Measurements from ENCODE around the gene RARRES2. TPM values are rescaled to one million over a fixed set of nuclear protein-coding genes. Genes with fewer than 3 reads are reported as not detected.
"Not testable (repeated sequence)": the region's sequence is repeated elsewhere in the genome, so short reads cannot be mapped to it uniquely, and the experiment has no call there.

The RARRES2 gene
- total RNA-seq, 4 donors from 2014 or later, result 21.5 to 99.9 (median 27.1) TPM

DNA sequence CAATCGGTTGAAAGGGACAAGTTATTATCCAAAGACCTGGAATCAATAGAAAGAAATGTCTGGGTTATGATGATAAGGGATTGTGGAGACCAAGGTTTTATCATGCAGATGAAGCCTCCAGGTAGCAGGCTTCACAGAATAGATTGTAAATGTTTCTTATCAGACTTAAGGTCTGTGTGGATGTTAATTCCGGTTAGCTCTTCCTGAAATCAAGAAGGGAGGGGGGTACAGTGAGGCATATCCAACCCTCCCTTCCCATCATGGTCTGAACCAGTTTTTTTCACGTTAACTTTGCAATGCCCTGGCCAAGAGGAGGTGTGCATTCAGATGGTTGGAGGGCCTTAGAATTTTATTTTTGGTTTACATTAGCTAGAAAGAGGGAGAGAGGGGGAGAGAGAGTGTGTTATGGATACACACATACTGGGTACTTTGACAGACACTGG, 28.0 kb downstream of the RARRES2 start:
- DNase-seq, result no peak
- H3K27ac ChIP-seq, result no peak overlapping the region
- H3K4me1 ChIP-seq, result no peaks in the 10 kb centered on the region
- TF ChIP-seq POLR2A (IDR thresholded peaks at IDR 0.05), result no peak
- TF ChIP-seq, protein P1, sequence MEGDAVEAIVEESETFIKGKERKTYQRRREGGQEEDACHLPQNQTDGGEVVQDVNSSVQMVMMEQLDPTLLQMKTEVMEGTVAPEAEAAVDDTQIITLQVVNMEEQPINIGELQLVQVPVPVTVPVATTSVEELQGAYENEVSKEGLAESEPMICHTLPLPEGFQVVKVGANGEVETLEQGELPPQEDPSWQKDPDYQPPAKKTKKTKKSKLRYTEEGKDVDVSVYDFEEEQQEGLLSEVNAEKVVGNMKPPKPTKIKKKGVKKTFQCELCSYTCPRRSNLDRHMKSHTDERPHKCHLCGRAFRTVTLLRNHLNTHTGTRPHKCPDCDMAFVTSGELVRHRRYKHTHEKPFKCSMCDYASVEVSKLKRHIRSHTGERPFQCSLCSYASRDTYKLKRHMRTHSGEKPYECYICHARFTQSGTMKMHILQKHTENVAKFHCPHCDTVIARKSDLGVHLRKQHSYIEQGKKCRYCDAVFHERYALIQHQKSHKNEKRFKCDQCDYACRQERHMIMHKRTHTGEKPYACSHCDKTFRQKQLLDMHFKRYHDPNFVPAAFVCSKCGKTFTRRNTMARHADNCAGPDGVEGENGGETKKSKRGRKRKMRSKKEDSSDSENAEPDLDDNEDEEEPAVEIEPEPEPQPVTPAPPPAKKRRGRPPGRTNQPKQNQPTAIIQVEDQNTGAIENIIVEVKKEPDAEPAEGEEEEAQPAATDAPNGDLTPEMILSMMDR (IDR thresholded peaks at IDR 0.05), result no peak
- H3K9me3 ChIP-seq, result no peaks in the 10 kb centered on the region
- H3K36me3 ChIP-seq, result no peaks in the 10 kb centered on the region
- H3K4me3 ChIP-seq, result no peak overlapping the region
- no peaks in the 10 kb centered on the region for H3K27me3 ChIP-seq

DNA sequence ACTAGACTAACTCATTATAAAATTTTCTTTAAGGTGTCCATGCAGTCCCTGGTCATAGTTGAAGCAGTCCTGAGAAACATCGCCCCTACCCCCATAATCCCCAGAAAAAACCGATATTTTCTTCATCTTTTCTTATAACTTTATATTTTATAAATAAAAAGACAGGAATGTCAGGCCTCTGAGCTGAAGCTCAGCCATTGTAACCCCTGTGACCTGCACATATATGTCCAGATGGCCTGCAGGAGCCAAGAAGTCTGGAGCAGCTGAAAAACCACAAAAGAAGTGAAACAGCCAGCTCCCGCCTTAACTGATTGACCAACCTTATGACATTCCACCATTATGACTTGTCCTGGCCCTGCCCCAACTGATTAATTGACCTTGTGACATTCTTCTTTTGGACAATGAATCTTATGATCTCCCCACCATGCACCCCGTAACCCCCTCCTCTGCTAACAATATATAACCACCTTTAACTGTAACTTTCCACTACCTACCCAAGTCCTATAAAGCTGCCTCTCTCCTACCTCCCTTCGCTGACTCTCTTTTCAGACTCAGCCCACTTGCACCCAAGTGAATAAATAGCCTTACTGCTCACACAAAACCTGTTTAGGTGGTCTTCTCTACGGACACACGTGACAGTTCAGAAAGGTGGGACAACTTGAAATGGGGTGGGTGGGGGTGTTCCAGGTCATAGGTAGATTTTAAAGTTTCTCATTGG, 28.6 kb downstream of the RARRES2 start:
- not testable (repeated sequence) for H3K27ac ChIP-seq, H3K36me3 ChIP-seq, DNase-seq, H3K9me3 ChIP-seq, H3K4me1 ChIP-seq, H3K27me3 ChIP-seq, H3K4me3 ChIP-seq

DNA sequence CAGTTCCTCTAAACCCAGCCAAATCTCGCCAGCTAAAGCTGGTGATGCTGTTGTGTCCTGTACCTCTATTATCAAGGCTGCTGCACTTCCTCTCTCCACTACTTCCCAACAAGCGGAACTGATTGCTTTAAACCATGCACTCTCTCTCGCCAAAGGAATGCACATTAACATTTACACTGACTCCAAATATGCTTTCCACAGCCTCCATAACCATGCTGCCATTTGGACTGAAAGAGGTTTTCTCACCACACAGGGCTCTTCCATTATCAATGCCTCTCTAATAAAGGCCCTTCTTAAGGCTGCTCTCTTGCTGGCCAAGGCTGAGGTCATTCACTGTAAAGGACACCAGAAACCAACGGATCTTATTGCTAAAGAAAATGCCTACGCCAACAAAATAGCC, 29.7 kb downstream of the RARRES2 start:
- no peak overlapping the region for H3K27ac ChIP-seq
- H3K4me1 ChIP-seq, result no peaks in the 10 kb centered on the region
- H3K9me3 ChIP-seq, result no peaks in the 10 kb centered on the region
- no peaks in the 10 kb centered on the region for H3K36me3 ChIP-seq
- DNase-seq, result no peak
- TF ChIP-seq, protein P1 (IDR thresholded peaks at IDR 0.05), result no peak
- no peak for TF ChIP-seq POLR2A (IDR thresholded peaks at IDR 0.05)
- H3K4me3 ChIP-seq, result no peak overlapping the region
- no peaks in the 10 kb centered on the region for H3K27me3 ChIP-seq

DNA sequence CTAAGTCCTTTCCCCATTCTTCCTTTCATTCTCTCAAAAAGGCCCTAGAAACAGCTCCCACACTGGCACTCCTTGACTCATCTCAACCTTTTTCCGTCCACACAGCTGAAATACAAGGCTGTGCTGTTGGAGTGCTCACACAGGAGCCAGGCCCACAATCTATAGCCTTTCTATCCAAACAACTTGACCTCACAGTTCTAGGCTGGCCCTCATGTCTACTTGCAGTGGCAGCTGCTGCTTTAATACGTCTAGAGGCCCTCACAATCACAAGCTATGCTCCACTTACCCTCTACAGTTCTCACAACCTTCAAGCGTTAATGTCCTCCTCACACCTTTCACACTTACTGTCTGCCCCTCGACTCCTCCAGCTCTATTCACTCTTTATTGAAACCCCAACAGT, 30.3 kb downstream of the RARRES2 start:
- Histone ChIP-seq H3K4me1 (no peaks in the 10 kb centered on the region), H3K4me3 (no peak overlapping the region), H3K27me3 (no peaks in the 10 kb centered on the region), H3K36me3 (no peaks in the 10 kb centered on the region), H3K9me3 (no peaks in the 10 kb centered on the region), H3K27ac (no peak overlapping the region)
- TF ChIP-seq, protein P1 (IDR thresholded peaks at IDR 0.05), result no peak
- no peak for TF ChIP-seq POLR2A (IDR thresholded peaks at IDR 0.05)
- no peak for DNase-seq

DNA sequence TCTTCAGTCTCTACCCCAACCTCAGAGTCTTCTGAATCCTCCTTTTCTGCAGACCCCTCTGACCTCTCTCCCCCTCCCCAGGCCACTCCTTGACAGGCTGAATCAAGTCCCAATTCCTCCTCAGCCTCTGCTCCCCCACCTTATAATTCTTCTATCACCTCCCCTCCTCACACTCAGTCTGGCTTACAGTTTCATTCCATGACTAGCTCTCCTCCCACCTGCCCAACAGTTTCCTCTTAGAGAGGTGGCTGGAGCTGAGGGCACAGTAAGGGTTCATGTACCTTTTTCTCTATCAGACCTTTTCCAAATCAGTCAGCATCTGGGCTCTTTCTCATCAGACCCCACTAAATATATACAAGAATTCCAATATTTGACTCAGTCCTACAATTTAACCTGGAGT, 32.9 kb downstream of the RARRES2 start:
- TF ChIP-seq, protein P1 (IDR thresholded peaks at IDR 0.05), result no peak
- no peak for TF ChIP-seq POLR2A (IDR thresholded peaks at IDR 0.05)
- Histone ChIP-seq H3K4me1 (no peaks in the 10 kb centered on the region), H3K36me3 (no peaks in the 10 kb centered on the region), H3K27me3 (no peaks in the 10 kb centered on the region), H3K27ac (no peak overlapping the region), H3K4me3 (no peak overlapping the region), H3K9me3 (no peaks in the 10 kb centered on the region)
- DNase-seq, result no peak

DNA sequence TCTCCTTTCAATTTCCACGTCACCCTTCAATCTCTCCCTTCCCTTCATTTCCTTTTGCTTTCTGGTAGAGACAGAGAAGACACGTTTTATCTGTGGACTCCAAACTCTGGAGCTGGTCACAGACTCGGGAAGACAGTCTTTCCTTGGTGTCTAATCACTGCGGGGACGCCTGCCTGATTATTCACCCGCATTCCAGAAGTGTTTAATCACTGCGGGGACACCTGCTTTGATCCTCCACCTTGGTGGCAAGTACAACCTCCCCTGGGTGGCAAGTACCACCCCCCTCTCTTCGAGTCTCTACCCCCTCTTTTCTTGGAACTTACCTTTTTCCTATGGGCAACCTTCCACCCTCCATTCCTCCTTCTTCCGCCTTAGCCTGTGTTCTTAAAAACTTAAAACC, 33.5 kb downstream of the RARRES2 start:
- Histone ChIP-seq H3K36me3 (no peaks in the 10 kb centered on the region), H3K4me1 (no peaks in the 10 kb centered on the region), H3K27ac (no peak overlapping the region), H3K9me3 (no peaks in the 10 kb centered on the region), H3K27me3 (no peaks in the 10 kb centered on the region), H3K4me3 (no peak overlapping the region)
- TF ChIP-seq, protein P1 (IDR thresholded peaks at IDR 0.05), result no peak
- no peak for TF ChIP-seq POLR2A (IDR thresholded peaks at IDR 0.05)
- DNase-seq, result no peak

All from Peyer's patch (tissue), 4 donors.